RWPE2 (cell line): Measurements from ENCODE around the gene TCEANC2.

ENCODE experiments used
- ATAC-seq: fragments of 200-7000 bp; cut with Tn5 transposase; 3 replicates; pipeline ENCODE4 v1.9.1; 2021; ENCODE audit warnings: low read depth
- DNase-seq: peaks from one replicate; pipeline ENCODE4 v3.0.0-alpha.2; 2020; ENCODE audit warnings: low spot score
- H3K27ac ChIP-seq: fragments of 450-650 bp; 2 replicates; pipeline ENCODE4 v1.5.1; 2017; ENCODE audit warnings: mild to moderate bottlenecking; ENCODE audit not compliant: poor library complexity, severe bottlenecking
- H3K27me3 ChIP-seq: fragments of 250-450 bp; sonication (Bioruptor Pico); 2 replicates; pipeline ENCODE4 v1.5.1; 2021; ENCODE audit warnings: mild to moderate bottlenecking, moderate library complexity; ENCODE audit not compliant: insufficient read depth, poor library complexity, severe bottlenecking
- H3K36me3 ChIP-seq: fragments of 250-450 bp; sonication (Bioruptor Pico); 2 replicates; pipeline ENCODE4 v1.5.1; 2020; ENCODE audit warnings: low read depth, mild to moderate bottlenecking, moderate library complexity
- H3K4me1 ChIP-seq: fragments of 250-450 bp; sonication (Bioruptor Pico); 2 replicates; pipeline ENCODE4 v1.5.1; 2021; ENCODE audit warnings: mild to moderate bottlenecking, moderate library complexity; ENCODE audit not compliant: insufficient read depth, poor library complexity, severe bottlenecking
- H3K4me3 ChIP-seq: fragments of 250-450 bp; sonication (Bioruptor Pico); 2 replicates; pipeline ENCODE4 v1.5.1; 2021; ENCODE audit warnings: mild to moderate bottlenecking, moderate library complexity; ENCODE audit not compliant: severe bottlenecking
- H3K9me3 ChIP-seq: fragments of 250-450 bp; sonication (Bioruptor Pico); 2 replicates; pipeline ENCODE4 v1.5.1; 2021; ENCODE audit warnings: mild to moderate bottlenecking, moderate library complexity; ENCODE audit not compliant: severe bottlenecking
- CTCF ChIP-seq: fragments of 450-650 bp; IDR thresholded peaks from one replicate; pipeline ENCODE4 v1.5.1; 2017; ENCODE audit warnings: mild to moderate bottlenecking, moderate library complexity; ENCODE audit not compliant: poor library complexity, severe bottlenecking

The TCEANC2 gene

DNA sequence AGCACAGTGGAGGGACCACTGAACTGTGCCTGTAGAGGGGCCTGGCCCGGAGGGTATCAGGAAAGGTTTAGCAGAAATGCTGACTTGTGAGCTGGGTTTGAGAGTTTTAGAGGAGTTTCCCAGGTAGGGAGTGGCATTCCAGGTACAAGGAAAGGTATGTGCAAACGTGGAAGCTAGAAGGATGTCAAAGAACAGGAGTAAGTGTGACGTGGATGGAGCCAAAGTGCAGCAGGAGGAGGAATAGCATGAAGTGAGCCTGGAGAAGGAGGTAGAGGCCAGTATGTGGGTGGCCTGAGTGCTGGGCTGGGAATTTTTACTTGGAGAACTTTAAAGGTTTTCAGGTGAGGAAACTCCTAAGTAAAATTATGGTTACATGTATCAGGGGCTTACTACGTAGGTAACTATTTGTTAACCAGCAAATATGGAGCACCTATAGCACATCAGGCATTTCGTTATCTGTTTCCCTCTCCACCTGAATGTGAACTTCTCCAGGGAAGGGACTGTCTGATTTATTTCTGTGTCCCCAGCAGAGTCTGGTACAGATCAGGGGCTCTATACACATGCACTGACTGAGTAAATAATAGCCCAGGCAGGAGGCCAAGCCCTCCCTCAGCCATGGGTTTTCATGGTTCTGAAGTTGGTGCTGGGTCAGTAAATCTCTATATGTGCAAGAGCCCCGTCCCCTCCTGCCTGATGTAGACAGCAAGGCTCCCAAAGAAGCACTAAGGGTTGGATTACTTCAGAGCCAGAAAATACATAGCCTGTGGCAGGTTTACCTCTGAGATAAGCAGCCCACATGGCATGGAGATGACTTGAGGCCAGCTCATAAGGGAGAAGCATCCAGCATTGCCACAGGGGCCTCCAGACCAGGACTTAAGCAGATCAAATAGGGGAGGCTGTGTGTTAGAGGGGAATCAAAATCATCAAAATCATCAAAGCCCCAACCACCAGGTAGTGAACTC is 56.0 kb downstream of the TCEANC2 start:
- no peak for DNase-seq
- no peak for TF ChIP-seq CTCF
- Histone ChIP-seq H3K27me3 (no peaks in the 10 kb centered on the region), H3K27ac (no peak overlapping the region), H3K4me3 (no peak overlapping the region), H3K36me3 (no peaks in the 10 kb centered on the region), H3K4me1 (no peaks in the 10 kb centered on the region), H3K9me3 (no peaks in the 10 kb centered on the region)
- ATAC-seq: no peak

DNA sequence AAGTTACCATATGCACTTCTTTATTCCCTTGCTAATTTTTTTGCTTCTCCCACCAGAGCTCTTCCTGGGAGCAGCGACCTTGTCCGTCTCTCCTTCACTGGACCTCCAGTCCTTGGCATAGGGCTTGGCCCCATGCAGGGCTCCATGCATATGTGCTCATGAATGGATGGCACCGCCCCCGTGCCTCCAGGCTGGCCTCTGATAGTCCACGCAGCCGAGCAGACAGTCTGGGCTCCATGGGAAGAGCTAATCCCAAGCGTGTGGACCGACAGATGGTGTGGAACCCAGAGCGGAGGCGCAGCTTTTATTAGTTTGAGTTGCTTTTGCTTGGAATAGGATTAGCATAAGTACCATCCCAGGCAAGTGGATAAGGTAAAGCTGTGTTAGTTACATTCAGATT is 57.6 kb downstream of the TCEANC2 start:
- H3K4me3 ChIP-seq: no peak overlapping the region
- ATAC-seq: no peak
- H3K27me3 ChIP-seq: no peaks in the 10 kb centered on the region
- TF ChIP-seq CTCF: no peak
- H3K36me3 ChIP-seq: no peaks in the 10 kb centered on the region
- H3K27ac ChIP-seq: no peak overlapping the region
- H3K4me1 ChIP-seq: no peaks in the 10 kb centered on the region
- no peak for DNase-seq
- H3K9me3 ChIP-seq: no peaks in the 10 kb centered on the region

DNA sequence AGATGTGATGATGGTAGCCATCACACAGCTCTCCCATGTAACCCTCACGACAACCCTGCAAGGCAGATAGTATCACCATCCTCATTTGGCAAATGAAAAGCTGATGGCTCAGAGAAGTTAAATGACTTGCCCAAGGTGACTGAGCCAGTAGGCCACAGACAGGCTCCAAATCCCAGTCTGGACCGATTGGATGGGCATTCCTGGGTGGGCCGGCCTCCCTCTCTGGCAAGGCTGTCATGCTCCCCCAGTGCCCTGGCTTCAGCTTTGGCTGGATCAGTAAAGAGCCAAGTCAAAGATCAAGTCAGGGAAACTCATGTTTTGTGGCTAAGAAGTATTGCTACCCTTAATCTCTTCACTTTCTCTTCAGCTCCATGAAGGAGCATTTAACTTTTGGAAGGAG is 58.2 kb downstream of the TCEANC2 start:
- ATAC-seq: no peak

GRCh38 chr1:54112027-54112426 is 58.6 kb downstream of the TCEANC2 start:
- no peak for ATAC-seq
- no peak for TF ChIP-seq CTCF
- no peaks in the 10 kb centered on the region for H3K9me3 ChIP-seq
- no peaks in the 10 kb centered on the region for H3K36me3 ChIP-seq
- no peak overlapping the region for H3K27ac ChIP-seq
- no peaks in the 10 kb centered on the region for H3K4me1 ChIP-seq
- no peaks in the 10 kb centered on the region for H3K27me3 ChIP-seq
- H3K4me3 ChIP-seq: no peak overlapping the region
- no peak for DNase-seq

More for the DNA sequence above, 58.2 kb downstream of the TCEANC2 start:
- no peak overlapping the region for H3K27ac ChIP-seq
- no peak for TF ChIP-seq CTCF
- H3K9me3 ChIP-seq: no peaks in the 10 kb centered on the region
- no peaks in the 10 kb centered on the region for H3K36me3 ChIP-seq
- H3K27me3 ChIP-seq: no peaks in the 10 kb centered on the region
- no peak for DNase-seq
- no peak overlapping the region for H3K4me3 ChIP-seq
- H3K4me1 ChIP-seq: no peaks in the 10 kb centered on the region
